ENCODE measurements around the gene XPOT.

Gene XPOT

DNA sequence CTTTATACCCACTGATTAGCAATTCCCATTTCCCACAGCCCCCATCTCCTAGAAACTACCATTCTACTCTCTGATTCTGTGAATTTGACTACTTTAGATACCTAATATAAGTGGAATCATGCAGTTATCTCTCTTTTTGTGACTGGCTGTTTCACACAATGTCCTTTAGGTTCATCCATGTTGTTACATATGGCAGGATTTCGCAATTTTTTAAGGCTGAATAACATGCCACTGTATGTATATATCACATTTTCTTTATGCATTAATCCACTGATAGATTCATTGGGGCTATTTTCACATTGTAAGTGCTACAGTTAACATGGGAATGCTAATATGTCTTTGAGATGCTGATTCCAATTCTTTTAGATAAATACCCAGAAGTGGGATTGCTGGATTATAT, 35.9 kb downstream of the XPOT start:
- TF ChIP-seq, protein P1, sequence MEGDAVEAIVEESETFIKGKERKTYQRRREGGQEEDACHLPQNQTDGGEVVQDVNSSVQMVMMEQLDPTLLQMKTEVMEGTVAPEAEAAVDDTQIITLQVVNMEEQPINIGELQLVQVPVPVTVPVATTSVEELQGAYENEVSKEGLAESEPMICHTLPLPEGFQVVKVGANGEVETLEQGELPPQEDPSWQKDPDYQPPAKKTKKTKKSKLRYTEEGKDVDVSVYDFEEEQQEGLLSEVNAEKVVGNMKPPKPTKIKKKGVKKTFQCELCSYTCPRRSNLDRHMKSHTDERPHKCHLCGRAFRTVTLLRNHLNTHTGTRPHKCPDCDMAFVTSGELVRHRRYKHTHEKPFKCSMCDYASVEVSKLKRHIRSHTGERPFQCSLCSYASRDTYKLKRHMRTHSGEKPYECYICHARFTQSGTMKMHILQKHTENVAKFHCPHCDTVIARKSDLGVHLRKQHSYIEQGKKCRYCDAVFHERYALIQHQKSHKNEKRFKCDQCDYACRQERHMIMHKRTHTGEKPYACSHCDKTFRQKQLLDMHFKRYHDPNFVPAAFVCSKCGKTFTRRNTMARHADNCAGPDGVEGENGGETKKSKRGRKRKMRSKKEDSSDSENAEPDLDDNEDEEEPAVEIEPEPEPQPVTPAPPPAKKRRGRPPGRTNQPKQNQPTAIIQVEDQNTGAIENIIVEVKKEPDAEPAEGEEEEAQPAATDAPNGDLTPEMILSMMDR (IDR thresholded peaks at IDR 0.05; ENCODE audit: insufficient read depth, low read depth, low read length, missing control alignments): no peak
- no peak for DNase-seq (ENCODE audit: low read depth)
- H3K4me3 ChIP-seq (ENCODE audit: low read length): no peak overlapping the region

GRCh38 chr12:64445490-64445889, 41.3 kb downstream of the XPOT start:
- TF ChIP-seq, protein P1 (IDR thresholded peaks at IDR 0.05; ENCODE audit: insufficient read depth, low read depth, low read length, missing control alignments): no peak
- H3K4me3 ChIP-seq (ENCODE audit: low read length): no peak overlapping the region
- no peak for DNase-seq (ENCODE audit: low read depth)

DNA sequence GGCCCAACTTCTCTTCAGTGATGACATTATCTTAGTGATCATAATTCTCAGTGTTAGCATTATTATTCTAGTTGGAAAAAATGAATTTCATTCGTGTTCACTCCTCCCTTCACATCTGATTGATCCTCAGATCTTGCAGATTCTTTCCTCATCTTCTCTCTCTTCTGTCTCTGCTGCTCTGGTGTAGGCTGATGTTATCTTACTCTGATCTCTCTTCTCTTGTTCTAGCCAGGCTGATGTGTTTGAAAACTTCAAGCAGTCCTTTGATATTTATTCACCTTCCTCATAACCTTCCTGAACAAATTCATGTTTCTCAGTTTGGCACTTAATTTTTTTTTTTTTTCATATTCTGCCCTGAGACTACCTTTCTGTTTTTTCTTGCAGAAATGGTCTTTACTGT, 42.1 kb downstream of the XPOT start:
- TF ChIP-seq, protein P1 (IDR thresholded peaks at IDR 0.05; ENCODE audit: insufficient read depth, low read depth, low read length, missing control alignments): no peak
- no peak for DNase-seq (ENCODE audit: low read depth)
- H3K4me3 ChIP-seq (ENCODE audit: low read length): no peak overlapping the region

DNA sequence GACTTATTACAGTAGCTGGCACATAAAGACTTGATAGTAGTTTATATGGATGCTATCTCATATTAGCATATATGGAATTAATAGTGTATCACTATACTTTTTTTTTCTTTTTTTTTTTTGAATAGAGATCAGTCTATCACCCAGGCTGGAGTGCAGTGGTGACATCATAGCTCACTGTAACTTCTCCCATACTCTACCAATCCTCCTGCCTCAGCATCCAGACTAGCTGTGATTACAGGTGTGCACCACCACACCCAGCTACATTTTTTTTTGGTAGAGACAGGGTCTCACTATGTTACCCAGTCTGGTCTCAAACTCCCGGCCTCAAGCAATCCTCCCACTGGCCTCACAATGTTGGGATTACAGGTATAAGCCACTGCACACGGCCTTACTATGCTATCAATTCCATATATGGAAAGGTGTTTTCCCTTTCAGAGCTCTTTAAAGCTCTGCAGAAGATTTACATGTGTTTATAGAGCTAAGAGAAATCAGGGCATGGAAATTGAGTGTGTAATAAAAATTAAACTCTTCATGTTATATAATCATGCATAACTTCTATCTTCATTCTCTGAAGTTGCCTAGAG, 46.0 kb downstream of the XPOT start:
- H3K4me3 ChIP-seq (ENCODE audit: low read length): no peak overlapping the region
- no peak for DNase-seq (ENCODE audit: low read depth)
- TF ChIP-seq, protein P1 (IDR thresholded peaks at IDR 0.05; ENCODE audit: insufficient read depth, low read depth, low read length, missing control alignments): no peak

DNA sequence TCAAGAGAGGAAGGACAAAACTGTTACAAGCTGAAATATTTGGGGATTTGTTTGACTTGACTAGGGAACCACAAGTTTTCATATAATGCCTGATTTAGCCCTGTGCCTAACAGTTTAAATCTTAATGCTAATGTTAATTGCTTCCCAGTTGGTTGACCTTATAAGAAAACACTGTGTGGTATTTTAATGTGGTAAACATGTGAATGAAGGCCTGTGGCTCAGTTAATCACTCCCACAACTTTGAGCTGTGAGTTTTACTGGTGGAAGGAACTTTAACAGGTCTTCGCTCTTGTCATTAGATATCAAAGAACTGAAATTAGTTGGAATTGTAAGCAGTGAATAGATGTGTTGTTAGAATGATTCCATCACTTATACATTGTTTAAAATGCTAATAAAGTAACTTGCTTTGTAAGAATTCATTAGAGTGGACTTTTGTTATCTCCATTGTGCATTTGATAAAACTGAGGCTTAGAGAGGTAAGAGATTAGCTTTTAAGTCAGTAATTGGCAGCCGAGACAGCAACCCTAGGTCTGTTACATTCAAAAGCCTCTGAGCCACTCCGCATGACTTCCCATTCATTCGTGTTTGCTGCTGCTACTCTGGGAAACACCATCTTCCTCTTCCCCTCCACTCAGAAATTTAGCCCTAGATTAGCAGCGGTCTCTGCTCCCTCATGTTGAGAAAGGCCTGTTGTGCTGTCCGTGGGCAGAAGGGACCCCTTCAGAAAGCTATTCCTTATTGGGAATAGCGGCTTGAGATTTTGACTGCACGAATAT, 46.7 kb downstream of the XPOT start:
- peak; percentile 13 for DNase-seq (ENCODE audit: low read depth)
- H3K4me3 ChIP-seq (ENCODE audit: low read length): peak overlapping the region; percentile 88
- TF ChIP-seq, protein P1 (IDR thresholded peaks at IDR 0.05; ENCODE audit: insufficient read depth, low read depth, low read length, missing control alignments): no peak

GRCh38 chr12:64451687-64452558, 47.7 kb downstream of the XPOT start, which contains the start of gene TBK1:
Gene TBK1 (plus strand): TSS chr12:64452120. CDS start chr12:64455871, 3,751 bp downstream.
- peak within 1 kb of the TSS; percentile 88 for H3K4me3 ChIP-seq (ENCODE audit: low read length)
- peak; percentile 79 for DNase-seq (ENCODE audit: low read depth)
- TF ChIP-seq, protein P1 (IDR thresholded peaks at IDR 0.05; ENCODE audit: insufficient read depth, low read depth, low read length, missing control alignments): no peak
